B cell (primary cell): Measurements from ENCODE around the gene AKT3. TPM values are rescaled to one million over a fixed set of nuclear protein-coding genes. Genes with fewer than 3 reads are reported as not detected.

Experiments
- ATAC-seq: fragments of 200-7000 bp; cut with Tn5 transposase; one replicate; pipeline ENCODE4 v1.10.0; 2021; ENCODE audit warnings: low read depth, mild to moderate bottlenecking, moderate number of reproducible peaks, moderate library complexity
- CTCF ChIA-PET: fragments of 350-600 bp; sonication (Branson Sonifier 250); formaldehyde crosslinking; loops from one replicate; lab custom pipeline; 2021; ENCODE audit warnings: antibody characterized with exemption, inconsistent platforms; lab: Charles Lee
- POLR2A ChIA-PET: fragments of 350-600 bp; sonication (Branson Sonifier 250); formaldehyde crosslinking; loops from one replicate; lab custom pipeline; 2021; ENCODE audit warnings: antibody characterized with exemption; lab: Charles Lee
- DNase-seq: peaks from one replicate; pipeline ENCODE4 v3.0.0; 2013
- H2AFZ ChIP-seq: 2 replicates; pipeline ENCODE4 v1.6.1; 2012; ENCODE audit warnings: mild to moderate bottlenecking, low read depth, low read length; ENCODE audit not compliant: insufficient read depth, poor library complexity, severe bottlenecking
- H3K27ac ChIP-seq, 2 donors: 1 replicate in 1 of 2; 2 replicates in 1 of 2; pipeline ENCODE4 v1.5.1; 2012 to 2013; ENCODE audit warnings: low read length in 2 of 2, mild to moderate bottlenecking in 2 of 2, moderate library complexity in 1 of 2
- H3K27me3 ChIP-seq, 4 experiments: fragments of 200-600 bp in 1 of 4; sonication (generic) in 1 of 4; replicated peaks in 1 of 4; 1 replicate in 2 of 4; 2 replicates in 2 of 4; pipeline versions ENCODE4 v1.6.1 to v1.7.0; 2013 to 2016; ENCODE audit warnings: low read length in 3 of 4, mild to moderate bottlenecking in 2 of 4, mixed read lengths in 1 of 4, moderate library complexity in 1 of 4; ENCODE audit not compliant: insufficient read depth in 4 of 4, control insufficient read depth in 3 of 4; ENCODE audit errors: control extremely low read depth in 1 of 4
- H3K36me3 ChIP-seq, 2 experiments: replicated peaks in 1 of 2; 1 replicate in 1 of 2; 2 replicates in 1 of 2; pipeline versions ENCODE4 v1.6.1 to v1.7.1; 2013; ENCODE audit warnings: low read length in 1 of 2; ENCODE audit not compliant: insufficient read depth in 2 of 2, control insufficient read depth in 1 of 2; ENCODE audit errors: control extremely low read depth in 1 of 2, extremely low read depth in 1 of 2
- H3K4me1 ChIP-seq, 2 donors: fragments of 200-600 bp in 1 of 2; sonication (generic) in 1 of 2; 1 replicate in 1 of 2; 2 replicates in 1 of 2; pipeline versions ENCODE4 v1.5.1 to v1.6.1; 2013 to 2017; ENCODE audit warnings: low read length in 2 of 2; ENCODE audit not compliant: control insufficient read depth in 2 of 2, insufficient read depth in 2 of 2
- H3K4me2 ChIP-seq: replicated peaks from 2 replicates; pipeline ENCODE3; 2012; ENCODE audit warnings: mild to moderate bottlenecking, low read depth, low read length; ENCODE audit not compliant: poor library complexity, severe bottlenecking
- H3K4me3 ChIP-seq, 5 experiments: fragments of 200-600 bp in 1 of 5; sonication (generic) in 1 of 5; 1 replicate in 3 of 5; 2 replicates in 2 of 5; pipeline versions ENCODE4 v1.5.1 to v1.7.0; 2011 to 2016; ENCODE audit warnings: low read length in 4 of 5, mild to moderate bottlenecking in 4 of 5, low read depth in 2 of 5, control low read depth in 1 of 5, moderate library complexity in 1 of 5; ENCODE audit not compliant: insufficient read depth in 1 of 5; ENCODE audit errors: control extremely low read depth in 1 of 5, extremely low read depth in 1 of 5
- H3K79me2 ChIP-seq: fragments of 200-600 bp; sonication (generic); one replicate; pipeline ENCODE4 v1.6.0; 2016; ENCODE audit warnings: low read length; ENCODE audit not compliant: control insufficient read depth, insufficient read depth
- H3K9ac ChIP-seq: fragments of 200-600 bp; sonication (generic); 2 replicates; pipeline ENCODE4 v1.6.1; 2017; ENCODE audit warnings: mild to moderate bottlenecking, low read length, moderate library complexity
- H3K9me3 ChIP-seq, 3 donors: one replicate each; pipeline versions ENCODE4 v1.6.1 to v1.7.1; 2013; ENCODE audit warnings: low read length in 2 of 3; ENCODE audit not compliant: control insufficient read depth in 2 of 3, insufficient read depth in 1 of 3; ENCODE audit errors: control extremely low read depth in 1 of 3
- H4K20me1 ChIP-seq: 2 replicates; pipeline ENCODE4 v1.6.0; 2012; ENCODE audit warnings: mild to moderate bottlenecking, low read length; ENCODE audit not compliant: insufficient read depth, control insufficient read depth, poor library complexity, severe bottlenecking
- H3K27ac Mint-ChIP-seq: one replicate; pipeline ENCODE4 v1.8.0; 2021; ENCODE audit warnings: mixed read lengths
- H3K27me3 Mint-ChIP-seq: one replicate; pipeline ENCODE4 v1.8.0; 2021; ENCODE audit warnings: mixed read lengths
- H3K4me1 Mint-ChIP-seq: one replicate; pipeline ENCODE4 v1.8.0; 2021; ENCODE audit warnings: mixed read lengths
- H3K4me3 Mint-ChIP-seq: one replicate; pipeline ENCODE4 v1.8.0; 2021; ENCODE audit warnings: mixed read lengths
- H3K9me3 Mint-ChIP-seq: one replicate; pipeline ENCODE4 v1.8.0; 2022; ENCODE audit warnings: mixed read lengths; ENCODE audit not compliant: insufficient read depth
- CTCF ChIP-seq: fragments of 200-600 bp; IDR thresholded peaks from one replicate; pipeline ENCODE4 v1.8.0; 2022; ENCODE audit warnings: antibody characterized with exemption, mild to moderate bottlenecking
- EZH2 ChIP-seq: IDR thresholded peaks from 2 replicates; pipeline ENCODE4 v1.6.1; 2012; ENCODE audit warnings: borderline replicate concordance, low read depth, mild to moderate bottlenecking, moderate library complexity, low read length; ENCODE audit not compliant: insufficient read depth, poor library complexity, severe bottlenecking
- WGBS: methylation state at CpG from one replicate; pipeline ENCODE4 v1.1.5; 2013; ENCODE audit warnings: missing lambda C conversion rate; ENCODE audit not compliant: insufficient coverage; 5-methylcytosine and 5-hydroxymethylcytosine counted together
- intact Hi-C: fragments of 100-400 bp; cut with micrococcal nuclease; formaldehyde crosslinking; loops from one replicate; pipeline ENCODE4 v1.10.0; 2022
- polyA plus RNA-seq: library from polyadenylated mRNA; depleted of rRNA; stranded (reverse); fragments of >200 nt; gene quantifications from 2 replicates; pipeline ENCODE4 v1.2.3, GENCODE V29; 2012
- total RNA-seq, 2 donors: library from RNA; stranded (reverse); fragments of 120-200 nt in 1 of 2; gene quantifications; 1 replicate in 1 of 2; 2 replicates in 1 of 2; pipeline versions ENCODE4 v1.2.3 to v1.2.4, GENCODE V29; 2013 to 2022

The AKT3 gene
- total and polyA plus RNA-seq, 2 donors (not counting 1 experiment from before 2014, with no cell fraction given): 4.4 to 148 TPM

GRCh38 chr1:243490748-243491686 lies 359.0 kb downstream of the AKT3 start:
- no peak overlapping the region for H3K27ac Mint-ChIP-seq
- H3K4me3 ChIP-seq: no peak overlapping the region
- CTCF ChIA-PET: no interaction called here
- no peaks in the 10 kb centered on the region for H3K27me3 ChIP-seq
- H3K79me2 ChIP-seq: no peaks in the 10 kb centered on the region
- peaks cover 4 to 5% of the 10 kb centered on the region in 2 donors for H3K4me1 ChIP-seq
- H3K9me3 ChIP-seq: peaks cover 0 to 3% (median 0%) of the 10 kb centered on the region in 3 donors
- no peak overlapping the region for H3K4me2 ChIP-seq
- no peak for ATAC-seq
- H3K4me3 Mint-ChIP-seq: no peak overlapping the region
- no peaks in the 10 kb centered on the region for H3K9me3 Mint-ChIP-seq
- H3K9ac ChIP-seq: no peak overlapping the region
- POLR2A ChIA-PET: no interaction called here
- no peak overlapping the region for H2AFZ ChIP-seq
- WGBS: 99% methylated on average over 7 of the region's 8 CpGs
- peaks cover 3% of the 10 kb centered on the region for H3K4me1 Mint-ChIP-seq
- no peaks in the 10 kb centered on the region for H3K27me3 Mint-ChIP-seq
- peaks cover 0 to 16% of the 10 kb centered on the region in 2 experiments for H3K36me3 ChIP-seq
- no peaks in the 10 kb centered on the region for H4K20me1 ChIP-seq
- no peak overlapping the region for H3K27ac ChIP-seq
- intact Hi-C loops: no loop called here
- TF ChIP-seq EZH2 (no peak), CTCF (no peak)
- DNase-seq: no peak
